GM18517 (cell line): ENCODE results near the gene GLTPD2.
A peak's percentile ranks its signal among the peaks of the same experiment; 100 is the strongest.

ENCODE experiments used
- ATAC-seq: cut with Tn5 transposase; IDR thresholded peaks from one replicate; pipeline ENCODE4 v1.9.1; 2021; ENCODE audit warnings: mild to moderate bottlenecking, moderate library complexity; ENCODE audit not compliant: unreplicated experiment

The GLTPD2 gene

DNA sequence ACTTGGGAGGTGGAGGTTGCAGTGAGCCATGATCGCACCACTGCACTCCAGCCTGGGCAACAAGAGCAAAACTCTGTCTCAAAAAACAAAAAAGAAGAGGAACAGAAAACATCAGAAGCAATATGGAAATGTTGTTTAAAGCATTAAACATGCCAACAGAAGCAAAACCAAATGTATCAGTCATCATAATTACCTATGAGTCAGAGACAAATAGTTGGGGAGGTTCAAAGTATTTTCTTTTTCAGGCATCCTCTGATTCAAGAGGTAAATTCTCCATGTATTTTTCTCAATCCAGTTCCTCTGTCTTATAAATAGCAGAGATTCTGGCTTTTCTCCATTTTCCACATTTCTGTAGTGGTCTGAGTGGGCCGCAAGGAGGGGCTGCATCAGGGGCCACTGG lies 19.1 kb upstream of the GLTPD2 start:
- ATAC-seq = no peak

DNA sequence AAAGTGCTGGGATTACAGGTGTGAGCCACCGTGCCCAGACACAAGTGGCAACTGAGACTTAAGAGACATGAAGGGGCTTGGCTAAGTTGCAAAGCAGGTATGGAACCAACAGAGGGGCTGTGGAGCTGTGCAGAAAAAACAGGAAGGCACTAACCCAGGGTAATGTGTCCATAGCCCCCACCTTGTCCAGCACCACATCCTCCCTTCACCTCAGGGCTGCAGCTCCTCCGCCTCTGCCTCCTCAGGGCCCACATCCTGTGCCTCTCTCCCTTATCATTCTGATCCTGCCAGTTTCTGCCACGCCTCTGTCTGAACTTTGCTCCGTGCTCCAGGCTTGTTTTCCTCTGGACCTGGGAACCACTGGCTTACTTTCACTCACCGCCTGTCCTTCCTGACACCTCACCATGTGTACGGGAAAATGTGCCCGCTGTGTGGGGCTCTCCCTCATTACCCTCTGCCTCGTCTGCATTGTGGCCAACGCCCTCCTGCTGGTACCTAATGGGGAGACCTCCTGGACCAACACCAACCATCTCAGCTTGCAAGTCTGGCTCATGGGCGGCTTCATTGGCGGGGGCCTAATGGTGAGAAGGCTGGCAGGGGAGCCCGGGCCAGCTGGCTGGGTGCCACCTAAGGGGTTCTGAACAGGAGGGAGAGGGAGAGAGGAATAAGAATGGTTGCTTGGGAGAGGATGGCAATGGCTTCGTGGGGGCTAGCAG lies 17.1 kb upstream of the GLTPD2 start, which contains the start of gene TM4SF5:
Gene TM4SF5 (plus strand): TSS at position 368 of the 716 bp plus-strand sequence. CDS start 37 bp downstream, at position 405.
- ATAC-seq = no peak

DNA sequence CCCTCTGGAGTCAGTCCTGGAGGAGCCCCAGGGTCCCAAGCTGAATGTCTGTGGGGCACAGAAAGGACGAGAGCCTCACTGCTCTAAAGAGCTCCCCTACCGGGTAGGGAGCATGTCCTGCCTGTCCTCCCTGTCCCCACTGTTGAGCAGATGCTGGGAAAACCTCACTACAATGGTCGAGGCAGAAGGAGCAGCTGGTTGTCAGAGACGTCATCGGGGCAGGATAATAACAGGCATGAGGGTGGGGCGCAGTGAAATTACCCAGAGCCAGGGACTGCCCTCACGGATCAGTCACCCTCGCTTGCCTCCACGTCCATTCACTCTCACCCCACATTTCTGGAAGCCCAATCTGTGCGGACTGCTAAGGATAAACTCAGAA lies 16.5 kb upstream of the GLTPD2 start:
- no peak for ATAC-seq

DNA sequence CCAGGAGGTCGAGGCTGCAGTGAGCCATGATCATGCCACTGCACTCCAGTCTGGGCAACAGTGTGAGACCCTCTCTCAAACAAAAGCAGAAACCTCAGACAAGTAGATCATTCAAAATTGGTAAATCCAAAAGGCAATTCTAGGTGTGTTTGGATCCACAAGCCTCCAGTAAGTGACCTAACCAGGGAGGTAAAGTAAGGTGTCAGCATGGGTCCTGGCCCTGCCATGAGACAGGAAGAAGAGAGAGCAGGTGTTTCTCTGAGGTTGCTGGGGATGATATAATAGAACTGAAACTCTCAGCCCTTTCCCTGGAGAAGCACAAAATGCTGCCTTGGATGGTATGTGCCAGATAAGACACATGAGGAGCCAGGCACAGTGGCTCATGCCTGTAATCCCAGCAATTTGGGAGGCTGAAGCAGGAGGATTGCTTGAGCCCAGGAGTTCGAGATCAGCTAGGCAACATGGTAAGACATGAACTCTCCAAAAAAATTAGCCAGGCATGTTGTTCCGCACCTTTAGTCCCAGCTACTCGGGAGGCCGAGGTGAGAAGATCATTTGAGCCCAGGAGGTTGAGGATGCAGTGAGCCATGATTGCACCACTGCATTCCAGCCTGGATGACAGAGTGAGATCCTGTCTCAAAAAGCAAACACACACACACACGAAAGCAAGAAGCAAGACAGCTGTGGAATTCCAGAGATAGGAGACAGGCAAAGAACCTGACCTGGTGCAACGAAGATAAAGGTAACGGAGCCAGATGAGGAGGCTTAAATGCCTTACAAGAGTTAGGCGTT lies 10.6 kb upstream of the GLTPD2 start:
- ATAC-seq = no peak

DNA sequence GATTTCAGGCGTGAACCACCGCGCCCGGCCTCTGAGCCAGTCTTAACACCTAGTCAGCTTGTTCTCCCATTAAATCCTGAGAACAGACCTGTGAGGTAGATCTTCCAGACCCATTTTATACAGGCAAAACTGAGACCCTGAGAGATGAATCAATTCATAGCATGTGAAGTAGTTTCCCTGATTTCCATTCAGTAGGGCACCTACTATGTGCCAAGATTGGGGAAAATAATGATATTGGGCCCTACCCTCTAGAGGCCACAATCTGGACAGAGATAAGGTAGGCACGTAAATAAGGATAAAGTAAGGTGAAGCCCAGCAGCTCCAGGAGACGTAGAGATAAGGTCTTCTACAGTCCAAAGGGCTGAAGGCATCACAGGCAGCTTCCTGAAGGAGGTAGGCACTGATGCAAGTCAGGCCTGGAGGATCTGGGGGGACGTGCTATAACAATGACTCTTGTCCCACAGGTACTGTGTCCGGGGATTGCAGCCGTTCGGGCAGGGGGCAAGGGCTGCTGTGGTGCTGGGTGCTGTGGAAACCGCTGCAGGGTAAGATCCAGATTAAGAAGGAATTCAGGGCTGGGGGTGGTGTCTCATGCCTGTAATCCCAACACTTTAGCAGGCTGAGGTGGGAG lies 8.3 kb upstream of the GLTPD2 start:
- no peak for ATAC-seq

DNA sequence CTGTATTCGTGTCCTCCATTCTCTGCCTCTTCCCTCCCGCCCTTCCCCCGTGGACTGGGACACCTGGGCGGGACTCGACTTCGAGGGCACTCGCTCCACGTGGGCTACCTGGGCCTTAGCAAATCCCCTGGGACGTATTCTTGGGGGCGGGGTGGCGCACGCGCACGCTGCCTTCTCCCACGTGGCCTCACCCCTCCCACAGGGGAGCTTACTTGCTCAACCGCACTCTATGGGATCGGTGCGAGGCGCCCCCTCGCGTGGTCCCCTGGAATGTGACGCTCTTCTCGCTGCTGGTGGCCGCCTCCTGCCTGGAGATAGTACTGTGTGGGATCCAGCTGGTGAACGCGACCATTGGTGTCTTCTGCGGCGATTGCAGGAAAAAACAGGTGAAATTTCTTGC lies 6.1 kb upstream of the GLTPD2 start:
- ATAC-seq = no peak

DNA sequence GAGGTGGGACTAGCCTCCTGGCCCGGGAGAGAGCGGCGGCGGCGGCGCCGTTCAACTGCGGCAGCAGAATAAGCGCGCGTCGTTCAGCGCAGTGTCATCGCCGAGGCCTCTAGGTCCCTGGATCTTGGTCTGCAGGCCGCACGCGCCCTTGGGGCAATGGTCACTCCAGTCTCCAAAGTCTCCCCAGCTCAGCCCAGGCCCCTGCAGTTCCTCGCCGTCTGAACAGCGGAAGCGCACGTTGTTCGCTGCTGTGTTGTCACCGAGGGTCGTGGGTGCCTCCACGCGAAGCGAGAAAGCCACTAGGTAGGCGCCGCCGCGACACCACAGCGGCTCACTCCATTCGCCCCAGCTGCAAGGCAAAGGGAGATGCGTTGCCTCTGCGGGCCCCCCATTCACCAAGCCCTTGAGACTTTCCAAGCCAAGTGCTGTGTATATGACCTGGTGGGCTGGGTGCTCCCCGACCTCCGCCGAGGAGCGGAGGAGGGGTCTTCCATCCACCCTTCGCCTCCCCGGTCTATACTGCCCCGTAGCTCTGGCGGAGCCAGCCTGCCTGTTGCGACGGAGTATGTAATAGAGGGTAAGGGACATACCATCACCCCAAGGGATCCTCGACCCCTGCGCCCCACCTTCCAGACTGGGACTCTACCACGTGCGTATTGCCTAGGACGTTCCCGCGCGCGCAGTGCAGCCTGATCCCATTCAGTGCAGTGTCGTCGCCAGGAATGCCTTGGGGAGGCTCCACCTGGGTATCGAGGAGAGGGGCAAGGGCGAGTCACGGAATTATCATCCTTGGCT lies 3.3 kb upstream of the GLTPD2 start:
- no peak for ATAC-seq

DNA sequence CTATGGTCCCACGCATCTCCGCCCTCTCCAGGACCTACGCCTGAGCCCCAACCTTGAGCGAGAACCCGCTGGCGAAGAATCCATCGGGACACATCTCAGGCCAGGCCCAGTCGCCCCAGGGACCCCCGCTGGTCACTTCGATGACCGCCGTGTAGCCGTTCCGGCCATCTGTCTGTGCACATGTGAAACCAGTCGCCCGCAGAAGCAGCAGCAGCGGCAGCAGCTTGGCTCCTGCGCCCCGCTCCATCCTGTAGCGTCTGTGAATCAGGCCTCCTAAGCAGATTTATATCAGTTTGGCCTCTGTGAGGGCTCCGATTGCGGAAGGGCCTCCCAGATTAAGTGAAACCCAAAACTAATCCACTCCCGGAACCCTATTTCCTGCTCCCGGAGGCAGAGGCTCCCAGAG lies 2.7 kb upstream of the GLTPD2 start, which contains the start of gene VMO1:
Gene VMO1 (minus strand): TSS at position 259 of the 406 bp plus-strand sequence. CDS start 12 bp downstream, at position 247.
- no peak for ATAC-seq

DNA sequence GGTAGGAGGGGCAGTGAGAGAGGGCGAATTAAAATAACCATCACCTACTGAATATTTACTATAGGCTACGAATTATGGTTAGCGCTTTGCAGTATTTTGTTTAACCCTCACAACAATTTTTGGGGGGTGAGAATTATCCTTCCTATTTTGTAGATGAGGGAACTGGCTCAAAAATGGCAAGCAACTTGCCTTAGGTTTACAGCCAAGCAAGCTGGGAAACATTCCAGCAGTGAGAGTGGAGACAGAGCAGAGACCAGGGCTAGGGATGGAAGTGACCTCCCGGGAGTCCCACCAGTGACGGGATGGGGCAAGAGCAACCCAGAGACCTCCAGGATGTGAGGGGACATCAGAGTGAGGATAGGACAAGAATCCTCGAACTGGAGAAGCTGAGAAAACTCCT lies 2.2 kb upstream of the GLTPD2 start:
- ATAC-seq = no peak

DNA sequence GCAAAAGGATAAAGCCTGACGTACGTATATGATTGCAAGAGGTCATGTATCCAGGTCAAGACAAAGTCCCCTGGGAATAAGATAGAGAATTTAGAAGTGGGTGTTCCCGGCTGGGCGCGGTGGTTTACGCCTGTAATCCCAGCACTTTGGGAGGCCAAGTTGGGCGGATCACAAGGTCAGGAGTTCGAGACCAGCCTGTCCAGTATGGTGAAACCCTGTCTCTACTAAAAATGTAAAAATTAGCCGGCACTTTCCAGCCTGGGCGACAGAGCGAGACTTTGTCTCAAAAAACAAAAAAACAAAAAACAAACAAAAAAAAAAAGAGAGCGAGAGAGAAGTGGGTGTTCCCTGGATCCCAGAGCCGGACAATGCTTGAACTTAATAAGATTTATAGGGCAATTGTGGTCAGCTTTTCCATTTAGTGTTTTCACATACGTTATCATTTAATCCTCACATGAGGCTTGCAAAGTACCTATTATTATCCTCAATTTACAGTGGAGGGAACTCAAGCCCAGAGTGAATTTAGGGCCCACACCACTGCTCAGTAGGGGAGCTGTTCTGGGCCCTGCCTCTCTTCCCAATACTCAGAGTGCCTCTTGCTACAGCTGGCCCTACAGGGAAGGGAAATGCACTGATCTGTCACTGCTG lies 481 bp upstream of the GLTPD2 start:
- ATAC-seq = no peak

DNA sequence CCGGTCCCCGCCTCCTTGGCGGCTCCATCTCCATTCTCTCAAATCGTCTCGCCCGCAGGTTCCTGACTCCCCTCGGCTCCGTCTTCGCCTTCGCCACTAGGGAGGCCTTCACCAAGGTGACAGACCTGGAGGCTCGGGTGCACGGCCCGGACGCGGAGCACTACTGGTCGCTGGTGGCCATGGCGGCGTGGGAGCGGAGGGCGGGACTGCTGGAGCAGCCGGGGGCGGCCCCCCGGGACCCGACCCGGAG lies 862 bp downstream of the GLTPD2 start:
- ATAC-seq = no peak

DNA sequence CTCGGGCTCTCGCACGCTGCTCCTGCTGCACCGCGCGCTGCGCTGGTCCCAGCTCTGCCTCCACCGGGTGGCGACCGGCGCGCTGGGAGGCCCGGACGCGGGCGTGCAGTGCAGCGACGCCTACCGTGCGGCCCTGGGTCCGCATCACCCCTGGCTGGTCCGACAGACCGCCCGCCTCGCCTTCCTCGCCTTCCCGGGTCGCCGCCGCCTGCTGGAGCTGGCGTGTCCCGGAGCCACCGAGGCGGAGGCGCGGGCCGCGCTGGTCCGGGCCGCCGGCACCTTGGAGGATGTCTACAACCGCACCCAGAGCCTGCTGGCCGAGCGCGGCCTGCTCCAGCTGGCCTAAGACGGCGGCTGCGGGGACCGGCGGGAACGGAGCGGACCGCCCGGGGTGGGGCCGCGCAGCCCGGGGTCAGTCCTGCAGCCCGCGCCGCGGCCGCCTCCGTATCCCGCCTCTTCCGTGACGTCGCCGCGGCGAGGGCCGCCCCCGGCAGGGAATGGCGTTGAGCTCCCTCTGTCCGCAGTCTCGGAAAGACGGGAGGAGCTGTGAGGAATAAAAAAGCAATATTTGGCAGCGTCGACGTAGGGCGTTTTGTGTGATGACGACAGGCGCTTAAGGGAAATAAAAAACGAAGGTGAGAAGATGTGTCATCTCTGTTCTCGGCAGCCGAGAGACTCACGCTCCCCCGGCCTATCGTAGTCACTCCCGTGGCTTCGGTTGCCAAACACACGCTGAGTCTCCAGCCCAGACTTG lies 1.4 kb downstream of the GLTPD2 start:
- ATAC-seq = peak; percentile 81

DNA sequence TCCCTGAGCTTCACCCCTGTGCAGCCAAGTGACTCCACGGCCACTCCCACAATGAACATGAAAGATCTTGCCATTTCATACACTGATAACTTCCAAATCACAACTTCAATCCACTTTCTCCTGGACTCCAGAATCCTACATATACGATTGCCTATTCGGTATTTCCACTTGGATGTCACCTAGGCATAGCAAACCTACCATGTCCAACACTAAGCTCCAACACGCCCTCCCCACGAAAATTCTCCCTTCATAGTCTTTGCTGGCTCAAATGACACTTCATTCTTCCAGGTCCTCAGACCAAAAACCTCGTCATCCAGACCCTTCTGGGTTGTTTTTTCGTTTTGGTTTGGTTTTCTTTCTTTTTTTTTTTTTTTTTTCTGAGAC lies 1.9 kb downstream of the GLTPD2 start:
- ATAC-seq = no peak

DNA sequence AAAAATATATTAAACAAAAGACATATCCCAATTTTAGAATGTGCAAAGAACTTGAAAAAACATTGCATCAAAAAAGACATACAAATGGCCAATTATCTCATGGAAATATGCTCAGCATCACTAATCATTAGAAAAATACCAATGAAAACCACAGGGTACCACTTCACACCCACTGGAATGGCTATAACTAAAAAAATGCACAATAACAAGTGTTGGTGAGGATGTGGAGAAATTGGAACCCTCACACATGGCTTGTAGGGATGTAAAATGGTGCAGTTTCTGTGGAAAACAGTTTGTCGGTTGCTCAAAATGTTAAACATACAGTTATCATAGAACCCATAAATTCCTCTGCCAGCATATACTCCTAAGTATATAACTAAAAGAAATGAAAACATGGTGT lies 6.4 kb downstream of the GLTPD2 start:
- no peak for ATAC-seq

DNA sequence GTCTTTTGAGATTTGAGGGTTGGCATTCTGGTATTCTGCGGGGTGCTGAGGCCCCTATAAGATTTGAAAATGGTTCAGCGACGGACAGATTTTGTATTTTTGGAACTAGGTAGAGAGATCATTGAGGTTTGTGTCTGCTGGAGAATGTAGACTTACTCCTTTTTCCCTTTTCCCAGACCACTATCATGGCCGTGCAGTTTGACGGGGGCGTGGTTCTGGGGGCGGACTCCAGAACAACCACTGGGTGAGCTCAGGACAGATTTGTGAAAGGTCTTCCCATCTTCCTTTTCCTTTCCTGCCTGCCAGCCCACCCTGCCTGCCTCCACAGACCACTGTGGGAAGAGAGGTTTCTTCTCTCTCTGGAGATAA lies 7.8 kb downstream of the GLTPD2 start:
- ATAC-seq = peak; percentile 17

DNA sequence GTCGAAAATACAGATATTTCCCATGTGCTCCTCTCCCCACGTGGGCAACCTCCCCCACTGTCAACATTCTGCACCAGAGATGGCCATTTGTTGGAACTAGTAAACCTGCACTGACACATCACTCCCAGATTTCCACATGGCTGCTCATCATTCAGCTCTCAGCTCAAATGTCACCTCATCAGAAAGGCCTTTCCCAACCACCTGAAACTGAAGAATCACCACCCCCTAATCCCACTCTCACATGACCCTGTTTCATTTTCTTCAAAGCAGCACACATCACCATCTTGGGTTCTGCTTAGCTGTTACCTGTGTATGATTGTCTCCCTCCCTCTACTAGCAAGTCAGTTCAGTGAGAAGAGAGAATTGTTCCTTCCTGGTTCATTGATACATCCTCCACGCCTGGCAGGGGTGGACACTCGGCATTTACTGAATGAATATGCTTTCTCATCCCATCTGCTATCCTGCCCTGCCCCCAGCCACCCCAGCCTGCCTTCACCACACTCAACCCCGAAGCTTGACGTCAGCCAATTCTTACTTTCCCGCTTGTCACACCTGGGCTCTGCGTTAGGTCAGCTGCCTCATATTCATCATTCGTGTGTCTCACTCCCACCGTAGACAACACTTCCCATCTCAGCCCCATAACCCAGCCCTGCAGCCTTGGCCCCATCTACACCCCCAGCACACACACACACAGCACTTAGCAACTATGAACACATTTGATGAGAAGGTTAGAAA lies 11.9 kb downstream of the GLTPD2 start:
- no peak for ATAC-seq

DNA sequence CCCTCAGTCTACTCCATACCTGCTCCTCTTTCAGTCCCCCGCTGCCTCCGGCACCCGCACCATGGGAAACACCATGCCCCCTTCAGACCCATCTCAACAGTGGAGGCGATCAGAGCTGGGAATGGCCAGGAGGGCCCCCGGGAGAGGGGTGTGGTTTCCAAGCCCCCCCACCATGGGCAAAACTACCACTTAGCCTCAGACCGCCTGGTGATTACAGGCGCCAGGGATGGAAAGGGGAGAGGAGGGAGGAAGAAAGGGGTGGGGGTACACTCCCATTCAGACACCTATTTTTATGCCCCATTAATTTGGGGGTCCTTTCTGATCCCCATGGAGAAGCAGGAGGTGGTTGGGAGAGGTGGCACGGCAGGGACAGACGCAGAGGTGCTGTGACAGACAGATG lies 13.5 kb downstream of the GLTPD2 start, which contains the start of gene C17orf114:
Gene C17orf114 (minus strand): TSS at position 101 of the 400 bp plus-strand sequence.
- ATAC-seq = no peak

DNA sequence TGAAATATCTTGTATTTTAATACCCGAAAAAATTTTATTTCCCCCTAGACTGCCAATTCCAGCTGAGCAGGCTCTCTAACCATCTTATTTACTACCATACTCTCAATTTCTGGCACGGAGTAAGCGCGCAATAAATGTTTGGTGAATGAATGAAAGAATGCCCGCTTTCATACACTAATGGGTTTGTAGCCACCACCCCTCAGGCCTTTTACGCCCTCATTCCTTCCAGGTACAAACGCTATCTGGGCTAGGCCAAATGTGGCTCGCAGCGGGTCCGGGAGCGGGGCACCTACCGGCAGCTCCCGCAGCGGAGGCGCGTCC lies 17.7 kb downstream of the GLTPD2 start:
- ATAC-seq = no peak

DNA sequence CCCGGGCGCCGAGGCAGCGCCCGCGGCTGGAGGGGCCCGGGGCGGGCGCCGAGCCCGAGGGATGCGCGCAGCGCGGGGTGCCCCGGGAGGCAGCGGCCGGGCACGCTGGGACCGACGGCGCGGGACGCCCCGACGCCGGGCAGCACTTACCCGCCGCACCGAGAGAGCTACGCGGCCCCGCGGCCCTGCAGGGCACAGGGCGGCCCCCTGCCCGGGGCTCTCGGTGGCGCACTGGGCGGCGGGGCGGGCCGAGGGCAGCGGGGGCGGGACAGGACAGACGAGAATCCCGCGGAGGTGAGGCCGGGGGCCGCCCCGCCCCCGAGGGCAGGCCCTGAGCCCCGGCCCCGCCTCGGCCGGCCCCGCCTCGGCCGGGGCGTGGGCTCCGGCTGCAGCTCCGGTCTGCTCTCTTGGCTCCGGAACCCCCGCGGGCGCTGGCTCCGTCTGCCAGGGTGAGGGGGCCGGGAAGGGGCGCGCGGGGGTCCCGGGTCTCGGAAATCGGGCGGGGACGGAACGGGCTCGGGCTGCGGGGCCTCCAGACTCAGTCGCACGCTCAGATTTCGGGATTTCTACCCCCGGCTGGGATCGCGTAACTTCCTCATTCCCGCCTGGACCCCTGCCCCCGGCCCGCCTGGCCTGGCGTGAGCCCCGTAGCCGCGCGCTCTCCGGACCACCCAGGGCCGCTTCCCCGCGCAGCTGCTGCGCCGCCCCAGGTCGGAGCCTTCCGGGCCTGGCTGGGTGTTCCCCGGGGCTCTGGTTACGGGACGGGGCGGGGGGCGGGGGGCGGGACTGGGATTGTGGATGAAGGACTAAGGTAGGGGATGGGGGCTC lies 18.2 kb downstream of the GLTPD2 start, which contains the start of gene PLD2:
Gene PLD2 (plus strand): TSS at position 376 of the 828 bp plus-strand sequence. CDS start 621 bp downstream, outside the sequence.
- ATAC-seq = peak; percentile 76
